ENCODE data around the gene HHAT. TPM values are rescaled to one million over a fixed set of nuclear protein-coding genes. Genes with fewer than 3 reads are reported as not detected.

The HHAT gene
- total and polyA plus RNA-seq, 2 of the 4 experiments (the other 2 are of a cell fraction), result 1.7 to 2.5 TPM

GRCh38 chr1:210571356-210572284 is 242.9 kb downstream of the HHAT start (continued):
- TF ChIP-seq RCOR1 (IDR thresholded peaks at IDR 0.05; ENCODE audit: insufficient replicate concordance, low read length), result no peak

GRCh38 chr1:210573141-210573540 is 244.4 kb downstream of the HHAT start:
- Histone ChIP-seq H2AFZ (replicated peaks; ENCODE audit: low read length, poor library complexity) (peak overlapping the region; percentile 10), H3K9me3 (ENCODE audit: control insufficient read depth, insufficient read depth, low read length) (no peaks in the 10 kb centered on the region), H2AK5ac (ENCODE audit: low read depth, low read length) (no peak overlapping the region), H4K20me1 (ENCODE audit: insufficient read depth, low read length) (no peaks in the 10 kb centered on the region), H3K9ac (ENCODE audit: low read depth, low read length) (no peak overlapping the region), H2BK120ac (ENCODE audit: low read depth, low read length) (no peak overlapping the region), H3K36me3 (ENCODE audit: control insufficient read depth, insufficient read depth, low read length) (no peaks in the 10 kb centered on the region), H2BK5ac (ENCODE audit: low read depth, low read length, poor library complexity, severe bottlenecking) (no peak overlapping the region), H3K79me1 (ENCODE audit: low read depth in 1 of 2, low read length in 2 of 2) (no peaks in the 10 kb centered on the region), H4K8ac (ENCODE audit: low read depth in 2 of 2, low read length in 2 of 2) (no peak overlapping the region), H2BK15ac (ENCODE audit: low read depth, low read length) (no peak overlapping the region), H3K4me3 (ENCODE audit: insufficient read depth, low read depth, low read length) (no peak overlapping the region), H3K4me2 (ENCODE audit: low read depth, low read length) (no peak overlapping the region), H2BK20ac (ENCODE audit: low read depth, low read length) (no peak overlapping the region), H3K23ac (ENCODE audit: low read depth, low read length) (no peak overlapping the region), H3K4ac (ENCODE audit: low read depth, low read length) (no peak overlapping the region), H3K18ac (ENCODE audit: low read depth, low read length) (no peak overlapping the region), H4K91ac (ENCODE audit: insufficient read depth, low read depth, low read length) (no peak overlapping the region), H3K27ac (ENCODE audit: insufficient read depth, low read length) (no peak overlapping the region), H3K27me3 (ENCODE audit: control insufficient read depth, insufficient read depth, low read length) (no peaks in the 10 kb centered on the region; the same call in 1 of the 2 replicates), H3K14ac (replicated peaks; ENCODE audit: low read depth, low read length) (no peak overlapping the region), H3K4me1 (ENCODE audit: control insufficient read depth, insufficient read depth, low read length) (no peaks in the 10 kb centered on the region), H3K9me1 (ENCODE audit: insufficient read depth, low read length) (no peaks in the 10 kb centered on the region), H3K56ac (ENCODE audit: extremely low read depth, insufficient read depth, low read length) (no peak overlapping the region), H2AK9ac (replicated peaks; ENCODE audit: low read depth, low read length, poor library complexity) (no peak overlapping the region), H4K5ac (ENCODE audit: low read depth, low read length) (no peak overlapping the region)
- in situ Hi-C loops (cut with MboI; ENCODE audit: low sequenced_read_pairs), result loop anchor here (10.0 kb wide), 1 partner anchor 118 kb away; no protein-coding TSS in a partner anchor
- BruUV-seq (replicated peaks), result no TSS peak
- dilution Hi-C loops (cut with HindIII; ENCODE audit: low sequenced_read_pairs, unreplicated experiment), result no loop called here
- intact Hi-C loops (cut with micrococcal nuclease), result no loop called here
- ChIA-PET POLR2A (ENCODE audit: unreplicated experiment) (no interaction called here), CTCF (interaction anchor here (0.7 kb wide), 1 partner anchor 170 kb away, joined by 4 read pairs; no protein-coding TSS in a partner anchor)
- no CpG with 5 or more reads among the region's 6 CpGs for WGBS, 2 experiments (ENCODE audit: extremely low coverage in 2 of 2, insufficient read length in 1 of 2)
- TF ChIP-seq SMC3 (IDR thresholded peaks at IDR 0.05; ENCODE audit: low read depth, low read length), result no peak
- ATAC-seq (ENCODE audit: low read depth) (no peak), DNase-seq (no peak)
